ENCODE data around the gene ATPAF1. TPM values are rescaled to one million over a fixed set of nuclear protein-coding genes. Genes with fewer than 3 reads are reported as not detected.

ATPAF1 gene
- polyA plus RNA-seq, 1 experiment, result 85.6 TPM

GRCh38 chr1:46675549-46676314 is 7.6 kb upstream of the ATPAF1 start:
- no peak for TF ChIP-seq CTCF (IDR thresholded peaks at IDR 0.05; ENCODE audit: low read depth, low read length)
- Histone ChIP-seq H3K27ac (ENCODE audit: low read depth, low read length) (no peak overlapping the region), H3K27me3 (ENCODE audit: control insufficient read depth, insufficient read depth, low read length) (no peaks in the 10 kb centered on the region), H3K9me3 (ENCODE audit: control insufficient read depth, insufficient read depth, low read length) (no peaks in the 10 kb centered on the region), H3K4me3 (ENCODE audit: low read depth, low read length) (no peak overlapping the region)
- ChIA-PET CTCF (interaction anchor here (1.4 to 1.9 kb wide), 2 partner anchors 49 to 54 kb away, joined by 4 read pairs; no protein-coding TSS in a partner anchor), POLR2A (no interaction called here)
- no peak for DNase-seq (ENCODE audit: low read depth, low spot score)

GRCh38 chr1:46673749-46674182 is 5.6 kb upstream of the ATPAF1 start:
- Histone ChIP-seq H3K27me3 (ENCODE audit: control insufficient read depth, insufficient read depth, low read length) (no peaks in the 10 kb centered on the region), H3K4me3 (ENCODE audit: low read depth, low read length) (no peak overlapping the region), H3K27ac (ENCODE audit: low read depth, low read length) (no peak overlapping the region), H3K9me3 (ENCODE audit: control insufficient read depth, insufficient read depth, low read length) (no peaks in the 10 kb centered on the region)
- TF ChIP-seq CTCF (IDR thresholded peaks at IDR 0.05; ENCODE audit: low read depth, low read length), result no peak
- no peak for DNase-seq (ENCODE audit: low read depth, low spot score)
- ChIA-PET POLR2A (interaction anchor here (1.0 kb wide), 1 partner anchor 57 kb away, joined by 3 read pairs; the partner anchor contains the start of gene MOB3C), CTCF (interaction anchor here (0.6 to 1.5 kb wide), 2 partner anchors 70 to 226 kb away, joined by 3 read pairs; partner anchors contain the start of gene MKNK1)

- H3K27me3 ChIP-seq (ENCODE audit: control insufficient read depth, insufficient read depth, low read length), result no peaks in the 10 kb centered on the region
- H3K4me3 ChIP-seq (ENCODE audit: low read depth, low read length), result no peak overlapping the region
- no peak for DNase-seq (ENCODE audit: low read depth, low spot score)
- CTCF ChIA-PET, result interaction anchor here (1.5 kb wide), 1 partner anchor 69 kb away, joined by 3 read pairs; the partner anchor contains the start of gene MKNK1
- H3K27ac ChIP-seq (ENCODE audit: low read depth, low read length), result no peak overlapping the region
- no peaks in the 10 kb centered on the region for H3K9me3 ChIP-seq (ENCODE audit: control insufficient read depth, insufficient read depth, low read length)
- TF ChIP-seq CTCF (IDR thresholded peaks at IDR 0.05; ENCODE audit: low read depth, low read length), result no peak
- POLR2A ChIA-PET, result no interaction called here
Measured at GRCh38 chr1:46672696-46673095, 4.5 kb upstream of the ATPAF1 start.

- no peak for TF ChIP-seq CTCF (IDR thresholded peaks at IDR 0.05; ENCODE audit: low read depth, low read length)
Measured at GRCh38 chr1:46671554-46671953, 3.4 kb upstream of the ATPAF1 start, which contains the start of gene TEX38. TEX38 (plus strand) TSS chr1:46671854; CDS start chr1:46671935, 81 bp downstream.

GRCh38 chr1:46670134-46670533 is 2.0 kb upstream of the ATPAF1 start:
- Histone ChIP-seq H3K9me3 (ENCODE audit: control insufficient read depth, insufficient read depth, low read length) (no peaks in the 10 kb centered on the region), H3K27me3 (ENCODE audit: control insufficient read depth, insufficient read depth, low read length) (no peaks in the 10 kb centered on the region), H3K4me3 (ENCODE audit: low read depth, low read length) (no peak overlapping the region), H3K27ac (ENCODE audit: low read depth, low read length) (no peak overlapping the region)
- no peak for DNase-seq (ENCODE audit: low read depth, low spot score)
- POLR2A ChIA-PET, result no interaction called here
- CTCF ChIA-PET, result no interaction called here
- TF ChIP-seq CTCF (IDR thresholded peaks at IDR 0.05; ENCODE audit: low read depth, low read length), result no peak

More at GRCh38 chr1:46671554-46671953, 3.4 kb upstream of the ATPAF1 start, which contains the start of gene TEX38:
- CTCF ChIA-PET, result no interaction called here
- H3K27ac ChIP-seq (ENCODE audit: low read depth, low read length), result no peak within 1 kb of the TSS
- no peaks in the 10 kb centered on the region for H3K9me3 ChIP-seq (ENCODE audit: control insufficient read depth, insufficient read depth, low read length)
- POLR2A ChIA-PET, result no interaction called here
- H3K27me3 ChIP-seq (ENCODE audit: control insufficient read depth, insufficient read depth, low read length), result no peaks in the 10 kb centered on the region
- H3K4me3 ChIP-seq (ENCODE audit: low read depth, low read length), result no peak within 1 kb of the TSS
- no peak for DNase-seq (ENCODE audit: low read depth, low spot score)

All from AG04450 (cell line).